Neural cell (in vitro differentiated cells): ENCODE results near the gene PDE1A. TPM values are rescaled to one million over a fixed set of nuclear protein-coding genes. Genes with fewer than 3 reads are reported as not detected.

Source experiments
- H2AFZ ChIP-seq: fragments of 200-600, 300-800 bp; sonication (generic), shearing (Covaris generic); 2 replicates; pipeline ENCODE4 v1.6.0; 2014; ENCODE audit warnings: low read depth, mild to moderate bottlenecking, antibody characterized with exemption, low read length, moderate library complexity
- H3F3A ChIP-seq: fragments of 200-600 bp; shearing (Covaris generic); 2 replicates; pipeline ENCODE4 v1.6.1; 2016; ENCODE audit warnings: mild to moderate bottlenecking, moderate library complexity, mixed read lengths, antibody characterized with exemption, low read length; ENCODE audit not compliant: insufficient read depth, poor library complexity, severe bottlenecking
- H3K27ac ChIP-seq: fragments of 200-600, 300-800 bp; sonication (generic), shearing (Covaris generic); 2 replicates; pipeline ENCODE4 v1.5.1; 2014; ENCODE audit warnings: mild to moderate bottlenecking, low read length, moderate library complexity
- H3K27me3 ChIP-seq: fragments of 300-800, 200-600 bp; sonication (generic), shearing (Covaris generic); 2 replicates; pipeline ENCODE4 v1.6.0; 2014; ENCODE audit warnings: mild to moderate bottlenecking, low read depth, low read length, moderate library complexity; ENCODE audit not compliant: insufficient read depth
- H3K36me3 ChIP-seq: fragments of 300-800, 200-600 bp; sonication (generic), shearing (Covaris generic); 2 replicates; pipeline ENCODE4 v1.5.1; 2014; ENCODE audit warnings: mild to moderate bottlenecking, antibody characterized with exemption, low read length, moderate library complexity; ENCODE audit not compliant: insufficient read depth
- H3K4me2 ChIP-seq: fragments of 300-800, 200-600 bp; sonication (generic), shearing (Covaris generic); 2 replicates; pipeline ENCODE4 v1.6.0; 2014; ENCODE audit warnings: mild to moderate bottlenecking, low read length
- H3K4me3 ChIP-seq: fragments of 300-800, 200-600 bp; sonication (generic), shearing (Covaris generic); 2 replicates; pipeline ENCODE4 v1.5.1; 2014; ENCODE audit warnings: mild to moderate bottlenecking, low read length, moderate library complexity
- H3K79me2 ChIP-seq: fragments of 200-600 bp; shearing (Covaris generic); replicated peaks from 2 replicates; pipeline ENCODE4 v1.6.0; 2014; ENCODE audit warnings: mild to moderate bottlenecking, low read length, moderate library complexity; ENCODE audit not compliant: insufficient read depth
- H3K9ac ChIP-seq: fragments of 300-800, 200-600 bp; sonication (generic), shearing (Covaris generic); 2 replicates; pipeline ENCODE4 v1.6.1; 2016; ENCODE audit warnings: mild to moderate bottlenecking, low read length, mixed read lengths
- H3K9me2 ChIP-seq: fragments of 200-600 bp; shearing (Covaris generic); 2 replicates; pipeline ENCODE4 v1.6.1; 2016; ENCODE audit warnings: mild to moderate bottlenecking, low read length, mixed read lengths; ENCODE audit not compliant: insufficient read depth
- H3K9me3 ChIP-seq: fragments of 200-600, 300-800 bp; sonication (generic), shearing (Covaris generic); 2 replicates; pipeline ENCODE4 v1.6.1; 2016; ENCODE audit warnings: mild to moderate bottlenecking, mixed run types, low read length, moderate library complexity, mixed read lengths
- H4K20me1 ChIP-seq: fragments of 200-600 bp; shearing (Covaris generic); 2 replicates; pipeline ENCODE4 v1.6.1; 2016; ENCODE audit warnings: mild to moderate bottlenecking, mixed run types; ENCODE audit not compliant: insufficient read depth
- CTCF ChIP-seq: fragments of 450-650 bp; IDR thresholded peaks from 2 replicates; pipeline ENCODE4 v1.5.1; 2014; ENCODE audit warnings: antibody characterized with exemption, mild to moderate bottlenecking, moderate library complexity; ENCODE audit not compliant: poor library complexity, severe bottlenecking
- EP300 ChIP-seq: fragments of 450-650 bp; conservative IDR thresholded peaks from 2 replicates; pipeline ENCODE4 v1.6.1; 2014; ENCODE audit warnings: antibody characterized with exemption, mild to moderate bottlenecking, moderate library complexity; ENCODE audit not compliant: poor library complexity, severe bottlenecking
- EZH2 ChIP-seq: fragments of 200-600, 300-800 bp; shearing (Covaris generic), sonication (generic); IDR thresholded peaks from 2 replicates; pipeline ENCODE4 v1.6.1; 2014; ENCODE audit warnings: antibody characterized with exemption, low read length, borderline replicate concordance, mild to moderate bottlenecking; ENCODE audit not compliant: insufficient read depth, poor library complexity, severe bottlenecking
- MXI1 ChIP-seq: fragments of 450-650 bp; conservative IDR thresholded peaks from 2 replicates; pipeline ENCODE4 v1.6.1; 2014; ENCODE audit warnings: antibody characterized with exemption, mild to moderate bottlenecking; ENCODE audit not compliant: poor library complexity, severe bottlenecking
- POLR2AphosphoS5 ChIP-seq: IDR thresholded peaks from 2 replicates; pipeline ENCODE4 v1.6.1; 2012
- RAD21 ChIP-seq: fragments of 450-650 bp; conservative IDR thresholded peaks from 2 replicates; pipeline ENCODE4 v1.6.1; 2014; ENCODE audit warnings: antibody characterized with exemption, mild to moderate bottlenecking, moderate library complexity
- SMC3 ChIP-seq: fragments of 450-650 bp; conservative IDR thresholded peaks from 2 replicates; pipeline ENCODE4 v1.6.1; 2014; ENCODE audit warnings: antibody characterized with exemption, mild to moderate bottlenecking, moderate library complexity; ENCODE audit not compliant: poor library complexity
- TAF1 ChIP-seq: IDR thresholded peaks from 2 replicates; pipeline ENCODE4 v1.6.1; 2012; ENCODE audit warnings: low read depth
- polyA plus RNA-seq: library from polyadenylated mRNA; depleted of rRNA; stranded (reverse); fragments of >200 nt; gene quantifications from 2 replicates; pipeline ENCODE4 v1.2.3, GENCODE V29; 2014
- TF ChIP-seq, protein P1 (sequence below): IDR thresholded peaks from 2 replicates; pipeline ENCODE4 v1.6.1; 2012; ENCODE audit warnings: borderline replicate concordance

The PDE1A gene
- polyA plus RNA-seq, 1 donor from 2014 or later = 1.6 TPM

- Histone ChIP-seq H3K27me3 (no peaks in the 10 kb centered on the region), H3K36me3 (no peaks in the 10 kb centered on the region), H3K9me3 (no peaks in the 10 kb centered on the region), H3K9me2 (no peaks in the 10 kb centered on the region), H3K4me2 (no peak overlapping the region), H3K9ac (no peak overlapping the region), H3K27ac (no peak overlapping the region), H4K20me1 (no peaks in the 10 kb centered on the region), H2AFZ (no peak overlapping the region), H3F3A (no peaks in the 10 kb centered on the region), H3K79me2 (no peaks in the 10 kb centered on the region), H3K4me3 (no peak overlapping the region)
- TF ChIP-seq RAD21 (no peak), SMC3 (no peak), CTCF (no peak), TAF1 (no peak), MXI1 (no peak), EZH2 (no peak), POLR2AphosphoS5 (no peak), EP300 (no peak)
- TF ChIP-seq, protein P1, sequence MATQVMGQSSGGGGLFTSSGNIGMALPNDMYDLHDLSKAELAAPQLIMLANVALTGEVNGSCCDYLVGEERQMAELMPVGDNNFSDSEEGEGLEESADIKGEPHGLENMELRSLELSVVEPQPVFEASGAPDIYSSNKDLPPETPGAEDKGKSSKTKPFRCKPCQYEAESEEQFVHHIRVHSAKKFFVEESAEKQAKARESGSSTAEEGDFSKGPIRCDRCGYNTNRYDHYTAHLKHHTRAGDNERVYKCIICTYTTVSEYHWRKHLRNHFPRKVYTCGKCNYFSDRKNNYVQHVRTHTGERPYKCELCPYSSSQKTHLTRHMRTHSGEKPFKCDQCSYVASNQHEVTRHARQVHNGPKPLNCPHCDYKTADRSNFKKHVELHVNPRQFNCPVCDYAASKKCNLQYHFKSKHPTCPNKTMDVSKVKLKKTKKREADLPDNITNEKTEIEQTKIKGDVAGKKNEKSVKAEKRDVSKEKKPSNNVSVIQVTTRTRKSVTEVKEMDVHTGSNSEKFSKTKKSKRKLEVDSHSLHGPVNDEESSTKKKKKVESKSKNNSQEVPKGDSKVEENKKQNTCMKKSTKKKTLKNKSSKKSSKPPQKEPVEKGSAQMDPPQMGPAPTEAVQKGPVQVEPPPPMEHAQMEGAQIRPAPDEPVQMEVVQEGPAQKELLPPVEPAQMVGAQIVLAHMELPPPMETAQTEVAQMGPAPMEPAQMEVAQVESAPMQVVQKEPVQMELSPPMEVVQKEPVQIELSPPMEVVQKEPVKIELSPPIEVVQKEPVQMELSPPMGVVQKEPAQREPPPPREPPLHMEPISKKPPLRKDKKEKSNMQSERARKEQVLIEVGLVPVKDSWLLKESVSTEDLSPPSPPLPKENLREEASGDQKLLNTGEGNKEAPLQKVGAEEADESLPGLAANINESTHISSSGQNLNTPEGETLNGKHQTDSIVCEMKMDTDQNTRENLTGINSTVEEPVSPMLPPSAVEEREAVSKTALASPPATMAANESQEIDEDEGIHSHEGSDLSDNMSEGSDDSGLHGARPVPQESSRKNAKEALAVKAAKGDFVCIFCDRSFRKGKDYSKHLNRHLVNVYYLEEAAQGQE = no peak
Observed at GRCh38 chr2:182316950-182317349, 109.9 kb downstream of the PDE1A start.

GRCh38 chr2:182302972-182303371 lies 123.9 kb downstream of the PDE1A start:
- no peak overlapping the region for H2AFZ ChIP-seq
- H3K4me2 ChIP-seq = no peak overlapping the region

GRCh38 chr2:182302174-182302573 lies 124.7 kb downstream of the PDE1A start:
- Histone ChIP-seq H3K27ac (no peak overlapping the region), H3K4me2 (no peak overlapping the region), H3K9me2 (no peaks in the 10 kb centered on the region), H4K20me1 (no peaks in the 10 kb centered on the region), H3K27me3 (no peaks in the 10 kb centered on the region), H3K36me3 (no peaks in the 10 kb centered on the region), H3F3A (no peaks in the 10 kb centered on the region), H3K9me3 (no peaks in the 10 kb centered on the region), H3K4me3 (no peak overlapping the region), H3K79me2 (no peaks in the 10 kb centered on the region), H3K9ac (no peak overlapping the region), H2AFZ (no peak overlapping the region)
- TF ChIP-seq MXI1 (no peak), CTCF (no peak), TAF1 (no peak), POLR2AphosphoS5 (no peak)
- TF ChIP-seq, protein P1 = no peak

More at GRCh38 chr2:182302972-182303371, 123.9 kb downstream of the PDE1A start:
- no peaks in the 10 kb centered on the region for H3K36me3 ChIP-seq
- H3K9ac ChIP-seq = no peak overlapping the region
- TF ChIP-seq SMC3 (no peak), TAF1 (no peak)
- no peaks in the 10 kb centered on the region for H3K9me2 ChIP-seq
- H3F3A ChIP-seq = no peaks in the 10 kb centered on the region
- H3K27me3 ChIP-seq = no peaks in the 10 kb centered on the region
- no peaks in the 10 kb centered on the region for H3K79me2 ChIP-seq
- H4K20me1 ChIP-seq = no peaks in the 10 kb centered on the region
- H3K4me3 ChIP-seq = no peak overlapping the region
- H3K27ac ChIP-seq = no peak overlapping the region
- no peaks in the 10 kb centered on the region for H3K9me3 ChIP-seq
